Renal pelvis (tissue), 4 donors: Measurements from ENCODE around the gene PARD3B. TPM values are rescaled to one million over a fixed set of nuclear protein-coding genes. Genes with fewer than 3 reads are reported as not detected.
A peak's percentile ranks its signal among the peaks of the same experiment; 100 is the strongest.

Experiments used
- DNase-seq: peaks from one replicate; pipeline ENCODE4 v3.0.0-alpha.2; 2013
- polyA plus RNA-seq, 3 donors: library from polyadenylated mRNA; unstranded; fragments of 120-200 nt; gene quantifications; one replicate each; pipeline ENCODE4 v1.2.1, GENCODE V29; 2013; ENCODE audit not compliant: insufficient read length in 3 of 3

PARD3B gene
- polyA plus RNA-seq, 3 donors = 33.2 to 37.3 (median 34.3) TPM

GRCh38 chr2:204583773-204584172, 38.5 kb downstream of the PARD3B start:
- no peak for DNase-seq

- DNase-seq = no peak
Measured at GRCh38 chr2:204585930-204586329, 40.7 kb downstream of the PARD3B start.

DNA sequence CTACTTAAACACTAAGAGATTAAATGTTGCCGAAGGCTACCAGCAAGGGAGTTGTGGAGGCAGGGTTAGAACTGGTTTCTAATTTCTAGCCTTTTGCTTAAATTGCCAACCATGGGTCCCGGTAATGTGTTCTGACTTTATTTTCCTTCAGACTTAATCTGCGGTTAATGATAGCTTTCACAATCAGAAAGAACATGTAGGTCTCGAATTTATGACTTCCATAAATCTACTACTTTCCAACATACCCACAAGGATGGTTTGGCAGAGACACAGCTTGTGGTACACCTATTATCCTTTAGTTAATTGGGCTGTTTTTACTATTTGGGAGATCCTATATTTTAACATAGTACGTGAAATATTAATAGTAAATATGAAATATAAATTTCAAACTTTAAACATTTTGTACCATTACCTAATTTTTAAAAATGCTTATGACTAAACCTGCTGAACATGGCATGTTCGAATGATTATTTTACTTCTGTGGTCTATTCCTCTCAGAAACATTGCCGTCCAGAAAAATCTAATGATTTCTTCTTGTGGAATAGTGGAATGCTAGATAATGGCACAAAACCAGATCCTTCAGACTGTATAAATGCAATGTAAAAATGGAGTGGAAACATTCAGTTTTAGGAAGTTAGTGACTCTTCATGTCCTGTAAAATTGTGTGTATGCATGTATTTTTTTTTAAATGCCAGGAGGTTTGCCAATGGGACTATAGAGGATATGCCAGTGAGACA, 41.3 kb downstream of the PARD3B start:
- no peak for DNase-seq

- no peak for DNase-seq
Measured at GRCh38 chr2:204590063-204590462, 44.8 kb downstream of the PARD3B start.

- no peak for DNase-seq
Measured at GRCh38 chr2:204591225-204591624, 46.0 kb downstream of the PARD3B start.

DNA sequence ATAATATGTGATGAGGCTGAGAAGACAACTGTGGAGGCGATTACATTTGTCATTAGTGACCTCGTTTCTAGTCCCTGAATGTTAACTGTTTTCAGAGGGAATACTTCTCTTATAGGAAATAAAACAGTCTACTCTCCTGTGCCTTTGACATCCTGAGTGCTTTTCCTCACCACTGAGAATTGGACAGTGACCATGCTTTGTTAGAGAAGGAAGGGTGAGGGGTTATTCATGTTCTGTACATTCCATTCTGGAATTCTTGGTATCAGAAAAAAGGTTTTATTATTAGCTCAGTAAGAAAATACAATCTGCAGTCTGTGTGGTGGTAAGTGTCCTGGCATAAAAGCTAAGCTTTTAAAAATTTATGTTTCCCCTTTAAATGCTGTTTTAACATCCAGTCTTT, 58.8 kb downstream of the PARD3B start:
- no peak for DNase-seq

DNA sequence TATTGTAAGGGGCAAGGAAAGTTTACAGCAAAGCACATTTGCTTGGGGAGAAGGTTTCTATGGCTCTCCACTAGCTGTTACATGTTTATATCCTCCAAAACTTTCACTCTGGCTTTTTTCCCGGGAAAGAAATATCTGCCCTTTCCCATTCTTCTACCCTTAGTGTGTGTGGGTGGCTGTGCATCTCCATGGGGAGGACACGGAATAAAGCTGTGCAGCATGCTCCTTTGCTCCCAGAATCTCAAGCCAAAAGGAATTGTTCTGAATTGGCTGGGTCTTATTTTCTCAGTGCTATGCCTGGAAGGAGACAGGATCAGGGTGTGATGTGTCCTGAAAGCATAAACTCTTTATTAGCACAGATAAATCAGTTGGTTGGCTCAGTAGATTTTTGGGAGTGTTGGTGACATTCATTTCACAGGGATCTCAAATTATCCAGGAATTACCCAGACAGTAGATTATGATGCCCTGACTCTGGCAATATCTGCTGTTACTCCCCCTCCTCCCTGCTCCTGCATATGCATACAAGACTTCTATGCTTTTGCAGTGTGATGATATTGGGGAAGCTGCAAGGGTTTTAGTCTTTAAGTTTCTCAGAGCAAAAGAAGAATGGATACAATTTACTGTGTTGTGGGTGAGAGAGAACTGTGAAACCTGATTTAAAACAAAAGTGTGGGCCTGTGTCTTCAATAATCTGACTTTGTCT, 63.1 kb downstream of the PARD3B start:
- peak; percentile 58 for DNase-seq

- DNase-seq = no peak
Measured at GRCh38 chr2:204611017-204611631, 65.8 kb downstream of the PARD3B start.

GRCh38 chr2:204611764-204612163, 66.5 kb downstream of the PARD3B start:
- DNase-seq = no peak

- DNase-seq = no peak
Measured at GRCh38 chr2:204613635-204614034, 68.4 kb downstream of the PARD3B start.

- DNase-seq = no peak
Measured at GRCh38 chr2:204615456-204615855, 70.2 kb downstream of the PARD3B start.

GRCh38 chr2:204625135-204625534, 79.9 kb downstream of the PARD3B start:
- no peak for DNase-seq

GRCh38 chr2:204628926-204629712, 83.8 kb downstream of the PARD3B start:
- DNase-seq = no peak

GRCh38 chr2:204632410-204632809, 87.1 kb downstream of the PARD3B start:
- no peak for DNase-seq

DNA sequence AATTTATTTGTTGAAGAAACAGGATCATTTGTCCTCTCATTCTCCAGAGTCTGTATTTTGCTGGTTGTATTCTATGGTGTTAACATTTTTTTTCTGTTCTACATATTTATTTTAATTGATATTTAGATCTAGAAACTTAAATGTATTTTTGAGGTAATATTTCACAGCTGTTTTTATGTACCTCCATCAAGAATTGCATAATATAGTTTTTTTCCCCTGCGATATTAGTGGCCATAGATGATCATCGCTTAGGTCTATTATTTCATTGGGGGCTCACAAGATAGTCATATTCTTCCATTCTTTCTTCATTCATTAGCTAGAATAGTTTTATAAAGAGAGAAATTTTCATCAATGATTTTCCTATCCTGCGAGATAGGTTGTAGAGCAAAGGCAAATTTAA, 89.3 kb downstream of the PARD3B start:
- no peak for DNase-seq

DNA sequence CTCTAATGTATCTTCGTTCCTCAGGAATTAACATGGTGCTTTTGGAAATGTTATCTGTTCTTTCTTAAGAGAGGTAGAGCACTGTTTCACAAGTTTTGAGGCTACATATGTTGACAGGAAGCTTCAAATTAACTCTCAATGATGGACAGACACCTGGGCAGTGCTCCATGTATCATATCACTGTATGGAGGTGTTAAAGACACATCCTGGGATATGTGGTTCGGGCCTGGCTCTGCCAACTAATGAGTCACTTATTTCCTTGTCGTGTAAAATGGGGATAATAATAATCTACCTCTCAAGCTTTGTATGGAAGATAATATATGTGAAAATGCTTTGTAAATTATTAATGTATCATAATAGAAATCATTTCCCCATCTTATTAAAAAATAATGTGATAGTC, 90.2 kb downstream of the PARD3B start:
- no peak for DNase-seq

- no peak for DNase-seq
Measured at GRCh38 chr2:204638471-204639194, 93.4 kb downstream of the PARD3B start.

GRCh38 chr2:204643326-204643725, 98.1 kb downstream of the PARD3B start:
- no peak for DNase-seq

- no peak for DNase-seq
Measured at GRCh38 chr2:204645018-204645773, 99.9 kb downstream of the PARD3B start.

GRCh38 chr2:204647626-204648025, 102.4 kb downstream of the PARD3B start:
- DNase-seq = no peak

GRCh38 chr2:204650611-204651010, 105.3 kb downstream of the PARD3B start:
- no peak for DNase-seq
